GM19099 (cell line): Measurements from ENCODE around the gene GPR61.

Experiments used
- POLR2A ChIP-seq: IDR thresholded peaks from 3 replicates; pipeline ENCODE4 v1.6.1; 2011; ENCODE audit warnings: low read depth; ENCODE audit not compliant: insufficient read length; ENCODE audit errors: extremely low read depth

Gene GPR61

GRCh38 chr1:109538827-109539555 is 681 bp upstream of the GPR61 start:
- TF ChIP-seq POLR2A, result no peak

DNA sequence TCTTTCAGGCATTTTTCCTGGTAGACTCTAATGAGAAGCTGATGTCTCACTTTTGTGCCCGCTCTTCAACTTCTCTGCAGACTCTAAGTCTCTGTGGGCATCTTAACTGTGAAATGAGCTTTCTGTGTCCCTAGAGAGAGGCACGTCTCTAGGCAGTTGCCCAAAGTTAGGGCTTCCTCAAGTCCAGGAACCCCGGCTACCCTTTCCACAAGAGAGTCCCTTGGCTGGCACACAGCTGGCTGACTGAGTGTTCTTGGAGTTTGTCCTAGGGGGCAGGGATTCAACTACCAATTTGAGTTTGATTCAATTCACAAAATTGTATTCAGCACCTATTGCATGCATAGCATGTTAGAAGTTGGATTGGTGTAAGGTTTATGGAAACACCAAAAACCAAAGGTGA is 1.4 kb downstream of the GPR61 start:
- no peak for TF ChIP-seq POLR2A

GRCh38 chr1:109542657-109543056 is 3.0 kb downstream of the GPR61 start:
- TF ChIP-seq POLR2A, result no peak

- no peak for TF ChIP-seq POLR2A
Measured at GRCh38 chr1:109543283-109543987, 3.8 kb downstream of the GPR61 start.

DNA sequence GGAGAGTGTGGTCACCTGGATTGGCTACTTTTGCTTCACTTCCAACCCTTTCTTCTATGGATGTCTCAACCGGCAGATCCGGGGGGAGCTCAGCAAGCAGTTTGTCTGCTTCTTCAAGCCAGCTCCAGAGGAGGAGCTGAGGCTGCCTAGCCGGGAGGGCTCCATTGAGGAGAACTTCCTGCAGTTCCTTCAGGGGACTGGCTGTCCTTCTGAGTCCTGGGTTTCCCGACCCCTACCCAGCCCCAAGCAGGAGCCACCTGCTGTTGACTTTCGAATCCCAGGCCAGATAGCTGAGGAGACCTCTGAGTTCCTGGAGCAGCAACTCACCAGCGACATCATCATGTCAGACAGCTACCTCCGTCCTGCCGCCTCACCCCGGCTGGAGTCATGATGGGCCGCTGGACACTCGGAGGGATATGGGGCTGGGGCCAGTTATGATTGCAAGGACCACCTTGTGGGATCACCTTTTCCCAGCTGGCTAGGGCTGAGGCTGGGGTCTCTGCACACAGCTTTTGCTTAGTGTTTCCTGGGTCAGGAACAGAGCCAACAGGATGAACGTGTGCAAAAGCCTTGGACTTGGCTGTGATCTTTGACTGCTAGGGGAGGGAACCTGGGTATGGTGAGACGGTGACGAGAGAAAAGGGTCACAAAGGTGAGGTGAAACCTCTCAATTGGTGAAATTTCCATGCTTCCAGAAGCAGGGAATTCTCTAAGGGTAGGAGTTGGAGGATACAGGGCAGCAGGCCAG is 4.5 kb downstream of the GPR61 start:
- no peak for TF ChIP-seq POLR2A

DNA sequence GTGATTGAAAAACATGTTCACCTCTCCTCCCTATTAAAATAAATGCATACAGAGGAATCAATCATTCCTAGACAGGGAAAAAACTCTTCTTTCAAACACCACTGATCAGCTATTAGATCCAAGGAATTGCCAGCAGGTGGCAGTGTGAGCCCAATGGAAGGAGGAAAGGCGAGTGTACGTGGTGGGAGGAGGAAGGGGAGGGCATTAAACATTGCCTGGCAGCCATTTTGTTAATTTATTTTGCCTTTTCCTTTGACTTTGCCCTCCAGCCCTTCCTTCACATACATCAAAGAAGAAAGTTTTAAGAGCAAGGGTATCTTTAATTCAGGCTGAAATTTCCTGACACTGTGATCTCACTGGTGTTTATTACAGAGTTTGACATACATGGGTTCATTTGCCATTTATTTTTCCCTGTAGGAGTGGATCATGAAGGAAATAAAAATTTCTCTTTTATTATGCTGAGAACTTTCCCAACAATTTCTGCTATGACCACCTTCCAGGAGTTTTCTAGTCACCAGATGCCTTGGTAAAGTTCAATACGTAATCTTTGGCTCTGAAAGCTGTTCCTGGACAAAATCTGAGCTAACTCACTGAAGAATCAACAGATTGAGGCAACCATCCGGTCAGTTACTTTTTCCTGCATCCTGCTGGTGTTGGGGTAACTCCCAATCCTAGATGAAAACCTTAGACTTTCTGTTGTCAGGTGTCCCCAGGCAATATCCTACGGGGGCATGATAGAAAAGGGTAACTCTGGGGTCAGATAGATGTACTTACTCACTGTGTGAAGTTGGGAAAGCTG is 6.8 kb downstream of the GPR61 start:
- TF ChIP-seq POLR2A, result no peak

GRCh38 chr1:109547463-109548320 is 8.0 kb downstream of the GPR61 start:
- TF ChIP-seq POLR2A, result no peak

DNA sequence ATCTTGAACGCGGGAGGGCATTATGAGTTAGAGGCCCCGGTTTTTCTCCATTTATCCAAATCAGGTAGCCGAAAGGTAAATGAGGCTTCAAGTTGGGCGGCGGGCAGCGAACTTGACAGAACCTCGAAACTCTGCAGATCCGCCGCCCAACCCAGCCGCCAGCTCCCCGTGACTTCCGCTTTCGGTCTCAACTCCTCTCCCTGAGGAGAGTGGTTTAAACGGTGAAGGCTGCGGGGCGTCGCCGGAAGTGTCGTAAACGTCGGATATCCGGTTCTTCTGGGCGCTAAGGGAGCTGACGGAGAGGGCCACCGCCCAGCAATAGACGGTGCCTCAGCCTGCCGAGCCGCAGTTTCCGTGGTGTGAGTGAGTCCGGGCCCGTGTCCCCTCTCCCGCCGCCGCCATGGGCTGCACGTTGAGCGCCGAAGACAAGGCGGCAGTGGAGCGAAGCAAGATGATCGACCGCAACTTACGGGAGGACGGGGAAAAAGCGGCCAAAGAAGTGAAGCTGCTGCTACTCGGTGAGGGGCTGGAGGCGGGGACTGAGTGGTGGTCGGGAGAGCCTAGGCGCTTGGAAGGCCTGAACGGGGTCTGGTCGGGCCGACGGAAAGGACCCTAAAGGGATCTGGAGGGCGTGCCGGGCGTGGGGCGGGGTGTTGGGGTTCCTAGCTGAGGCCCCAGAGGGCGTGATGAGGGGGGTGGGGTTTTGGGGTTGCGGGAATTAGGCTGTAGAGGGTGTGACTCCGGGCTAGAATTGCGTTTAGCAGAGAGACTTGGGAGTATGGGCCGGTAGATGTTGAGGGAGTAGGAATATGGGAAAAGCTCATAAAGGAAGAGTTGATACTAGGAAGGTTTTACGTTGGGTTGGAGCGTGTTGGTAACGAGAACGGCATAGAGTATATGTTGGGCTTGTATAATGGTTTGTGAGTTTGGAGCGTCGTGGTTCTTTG is 8.9 kb downstream of the GPR61 start, which contains the start of gene GNAI3:
TSS of gene GNAI3 (plus strand) at position 295 of the 947 bp plus-strand sequence. CDS start at position 401, 106 bp downstream.
- peak; percentile 91 for TF ChIP-seq POLR2A

- TF ChIP-seq POLR2A, result no peak
Measured at GRCh38 chr1:109556563-109556962, 16.9 kb downstream of the GPR61 start.

GRCh38 chr1:109557520-109557919 is 17.8 kb downstream of the GPR61 start:
- no peak for TF ChIP-seq POLR2A

GRCh38 chr1:109559995-109560394 is 20.3 kb downstream of the GPR61 start:
- TF ChIP-seq POLR2A, result no peak

GRCh38 chr1:109564194-109564878 is 24.7 kb downstream of the GPR61 start:
- TF ChIP-seq POLR2A, result no peak
